SK-N-SH (cell line): Measurements from ENCODE around the gene GLS.
"Not testable (repeated sequence)": the region's sequence is repeated elsewhere in the genome, so short reads cannot be mapped to it uniquely, and the experiment has no call there.

Experiments
- FOXM1 ChIP-seq: IDR thresholded peaks from 2 replicates; pipeline ENCODE4 v1.4.0; 2012; ENCODE audit warnings: low read depth, mild to moderate bottlenecking
- MEF2A ChIP-seq: IDR thresholded peaks from 2 replicates; pipeline ENCODE4 v1.4.0; 2012; ENCODE audit warnings: low read depth, borderline replicate concordance
- NFIC ChIP-seq: IDR thresholded peaks from 2 replicates; pipeline ENCODE4 v1.4.0; 2012; ENCODE audit warnings: borderline replicate concordance
- POLR2AphosphoS5 ChIP-seq: IDR thresholded peaks from 2 replicates; pipeline ENCODE4 v1.6.1; 2012; ENCODE audit warnings: low read depth, low read length
- RAD21 ChIP-seq: IDR thresholded peaks from 2 replicates; pipeline ENCODE4 v1.6.1; 2012; ENCODE audit warnings: mild to moderate bottlenecking, low read length
- RCOR1 ChIP-seq: fragments of 150-350 bp; IDR thresholded peaks from 2 replicates; pipeline ENCODE4 v1.6.1; 2017; ENCODE audit warnings: antibody characterized with exemption, low read length
- TAF1 ChIP-seq: IDR thresholded peaks from 2 replicates; pipeline ENCODE4 v1.6.1; 2012; ENCODE audit warnings: low read depth, mild to moderate bottlenecking, low read length, moderate library complexity, borderline replicate concordance
- TF ChIP-seq, protein P1 (sequence below): IDR thresholded peaks from 2 replicates; pipeline ENCODE4 v1.4.0; 2012; ENCODE audit warnings: low read depth, borderline replicate concordance
- TF ChIP-seq, protein P2 (sequence below): fragments of 200-600 bp; sonication (generic); IDR thresholded peaks from 2 replicates; pipeline ENCODE4 v1.6.1; 2017; ENCODE audit warnings: antibody characterized with exemption, mild to moderate bottlenecking, moderate library complexity
- TF ChIP-seq, protein P3 (sequence below): IDR thresholded peaks from 2 replicates; pipeline ENCODE4 v1.4.0; 2012; ENCODE audit warnings: low read depth
- TF ChIP-seq, protein P4 (sequence below): fragments of 150-350 bp; IDR thresholded peaks from 2 replicates; pipeline ENCODE4 v1.6.1; 2017; ENCODE audit warnings: antibody characterized with exemption, low read length, low read depth, borderline replicate concordance
- TF ChIP-seq, protein P5 (sequence below): IDR thresholded peaks from 2 replicates; pipeline ENCODE4 v1.6.1; 2012; ENCODE audit warnings: mild to moderate bottlenecking, low read depth, low read length, moderate library complexity

GRCh38 chr2:190961117-190961516 is 80.5 kb downstream of the GLS start:
- TF ChIP-seq, protein P1, sequence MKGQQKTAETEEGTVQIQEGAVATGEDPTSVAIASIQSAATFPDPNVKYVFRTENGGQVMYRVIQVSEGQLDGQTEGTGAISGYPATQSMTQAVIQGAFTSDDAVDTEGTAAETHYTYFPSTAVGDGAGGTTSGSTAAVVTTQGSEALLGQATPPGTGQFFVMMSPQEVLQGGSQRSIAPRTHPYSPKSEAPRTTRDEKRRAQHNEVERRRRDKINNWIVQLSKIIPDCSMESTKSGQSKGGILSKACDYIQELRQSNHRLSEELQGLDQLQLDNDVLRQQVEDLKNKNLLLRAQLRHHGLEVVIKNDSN: not testable (repeated sequence)
- TF ChIP-seq, protein P2, sequence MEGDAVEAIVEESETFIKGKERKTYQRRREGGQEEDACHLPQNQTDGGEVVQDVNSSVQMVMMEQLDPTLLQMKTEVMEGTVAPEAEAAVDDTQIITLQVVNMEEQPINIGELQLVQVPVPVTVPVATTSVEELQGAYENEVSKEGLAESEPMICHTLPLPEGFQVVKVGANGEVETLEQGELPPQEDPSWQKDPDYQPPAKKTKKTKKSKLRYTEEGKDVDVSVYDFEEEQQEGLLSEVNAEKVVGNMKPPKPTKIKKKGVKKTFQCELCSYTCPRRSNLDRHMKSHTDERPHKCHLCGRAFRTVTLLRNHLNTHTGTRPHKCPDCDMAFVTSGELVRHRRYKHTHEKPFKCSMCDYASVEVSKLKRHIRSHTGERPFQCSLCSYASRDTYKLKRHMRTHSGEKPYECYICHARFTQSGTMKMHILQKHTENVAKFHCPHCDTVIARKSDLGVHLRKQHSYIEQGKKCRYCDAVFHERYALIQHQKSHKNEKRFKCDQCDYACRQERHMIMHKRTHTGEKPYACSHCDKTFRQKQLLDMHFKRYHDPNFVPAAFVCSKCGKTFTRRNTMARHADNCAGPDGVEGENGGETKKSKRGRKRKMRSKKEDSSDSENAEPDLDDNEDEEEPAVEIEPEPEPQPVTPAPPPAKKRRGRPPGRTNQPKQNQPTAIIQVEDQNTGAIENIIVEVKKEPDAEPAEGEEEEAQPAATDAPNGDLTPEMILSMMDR: not testable (repeated sequence)
- TF ChIP-seq POLR2AphosphoS5, TAF1, NFIC, FOXM1, RAD21, MEF2A, RCOR1: not testable (repeated sequence)
- TF ChIP-seq, protein P3, sequence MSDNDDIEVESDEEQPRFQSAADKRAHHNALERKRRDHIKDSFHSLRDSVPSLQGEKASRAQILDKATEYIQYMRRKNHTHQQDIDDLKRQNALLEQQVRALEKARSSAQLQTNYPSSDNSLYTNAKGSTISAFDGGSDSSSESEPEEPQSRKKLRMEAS: not testable (repeated sequence)
- TF ChIP-seq, protein P4, sequence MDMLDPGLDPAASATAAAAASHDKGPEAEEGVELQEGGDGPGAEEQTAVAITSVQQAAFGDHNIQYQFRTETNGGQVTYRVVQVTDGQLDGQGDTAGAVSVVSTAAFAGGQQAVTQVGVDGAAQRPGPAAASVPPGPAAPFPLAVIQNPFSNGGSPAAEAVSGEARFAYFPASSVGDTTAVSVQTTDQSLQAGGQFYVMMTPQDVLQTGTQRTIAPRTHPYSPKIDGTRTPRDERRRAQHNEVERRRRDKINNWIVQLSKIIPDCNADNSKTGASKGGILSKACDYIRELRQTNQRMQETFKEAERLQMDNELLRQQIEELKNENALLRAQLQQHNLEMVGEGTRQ: not testable (repeated sequence)
- TF ChIP-seq, protein P5, sequence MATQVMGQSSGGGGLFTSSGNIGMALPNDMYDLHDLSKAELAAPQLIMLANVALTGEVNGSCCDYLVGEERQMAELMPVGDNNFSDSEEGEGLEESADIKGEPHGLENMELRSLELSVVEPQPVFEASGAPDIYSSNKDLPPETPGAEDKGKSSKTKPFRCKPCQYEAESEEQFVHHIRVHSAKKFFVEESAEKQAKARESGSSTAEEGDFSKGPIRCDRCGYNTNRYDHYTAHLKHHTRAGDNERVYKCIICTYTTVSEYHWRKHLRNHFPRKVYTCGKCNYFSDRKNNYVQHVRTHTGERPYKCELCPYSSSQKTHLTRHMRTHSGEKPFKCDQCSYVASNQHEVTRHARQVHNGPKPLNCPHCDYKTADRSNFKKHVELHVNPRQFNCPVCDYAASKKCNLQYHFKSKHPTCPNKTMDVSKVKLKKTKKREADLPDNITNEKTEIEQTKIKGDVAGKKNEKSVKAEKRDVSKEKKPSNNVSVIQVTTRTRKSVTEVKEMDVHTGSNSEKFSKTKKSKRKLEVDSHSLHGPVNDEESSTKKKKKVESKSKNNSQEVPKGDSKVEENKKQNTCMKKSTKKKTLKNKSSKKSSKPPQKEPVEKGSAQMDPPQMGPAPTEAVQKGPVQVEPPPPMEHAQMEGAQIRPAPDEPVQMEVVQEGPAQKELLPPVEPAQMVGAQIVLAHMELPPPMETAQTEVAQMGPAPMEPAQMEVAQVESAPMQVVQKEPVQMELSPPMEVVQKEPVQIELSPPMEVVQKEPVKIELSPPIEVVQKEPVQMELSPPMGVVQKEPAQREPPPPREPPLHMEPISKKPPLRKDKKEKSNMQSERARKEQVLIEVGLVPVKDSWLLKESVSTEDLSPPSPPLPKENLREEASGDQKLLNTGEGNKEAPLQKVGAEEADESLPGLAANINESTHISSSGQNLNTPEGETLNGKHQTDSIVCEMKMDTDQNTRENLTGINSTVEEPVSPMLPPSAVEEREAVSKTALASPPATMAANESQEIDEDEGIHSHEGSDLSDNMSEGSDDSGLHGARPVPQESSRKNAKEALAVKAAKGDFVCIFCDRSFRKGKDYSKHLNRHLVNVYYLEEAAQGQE: not testable (repeated sequence)
